Measurements from ENCODE around the gene FTCDNL1.

FTCDNL1 gene

DNA sequence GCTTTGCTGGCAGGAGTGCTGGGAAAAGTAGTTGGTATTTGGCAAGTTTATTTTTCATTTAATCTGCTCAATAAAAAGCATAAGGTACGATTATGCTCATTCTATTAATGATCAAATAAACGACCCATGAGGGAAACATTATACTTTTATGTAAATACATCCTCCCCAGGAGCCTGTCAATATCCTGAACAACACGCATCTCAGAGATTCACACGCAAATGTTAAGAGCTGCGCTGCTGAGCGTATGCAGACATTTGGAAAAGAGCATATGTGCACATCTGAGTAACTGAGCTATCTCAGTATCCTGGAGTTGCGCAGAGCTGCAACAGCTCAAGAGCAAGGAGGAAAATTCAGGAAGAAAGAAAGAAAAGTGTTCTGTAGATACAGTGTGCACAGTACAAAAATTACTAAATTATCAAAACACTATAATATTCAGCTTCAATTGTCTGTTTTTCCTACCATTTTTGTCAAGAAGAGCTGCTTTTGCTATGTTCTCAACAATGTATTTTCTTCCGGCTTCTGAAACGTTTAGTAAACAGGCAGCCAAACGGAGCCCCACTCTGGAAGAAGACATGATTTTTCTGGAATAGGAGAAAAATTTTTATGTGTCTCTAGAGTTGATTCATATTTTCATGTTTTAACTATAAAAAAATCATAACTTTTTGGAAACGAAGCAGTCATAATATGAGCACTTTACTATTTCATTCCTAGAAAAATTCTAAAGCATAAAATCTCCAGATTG, 2.4 kb downstream of the FTCDNL1 start:
- DNase-seq (ENCODE audit: low read depth): no peak
- H3K4me3 ChIP-seq (ENCODE audit: control insufficient read depth, low read depth, low read length): no peak overlapping the region
- TF ChIP-seq, protein P1, sequence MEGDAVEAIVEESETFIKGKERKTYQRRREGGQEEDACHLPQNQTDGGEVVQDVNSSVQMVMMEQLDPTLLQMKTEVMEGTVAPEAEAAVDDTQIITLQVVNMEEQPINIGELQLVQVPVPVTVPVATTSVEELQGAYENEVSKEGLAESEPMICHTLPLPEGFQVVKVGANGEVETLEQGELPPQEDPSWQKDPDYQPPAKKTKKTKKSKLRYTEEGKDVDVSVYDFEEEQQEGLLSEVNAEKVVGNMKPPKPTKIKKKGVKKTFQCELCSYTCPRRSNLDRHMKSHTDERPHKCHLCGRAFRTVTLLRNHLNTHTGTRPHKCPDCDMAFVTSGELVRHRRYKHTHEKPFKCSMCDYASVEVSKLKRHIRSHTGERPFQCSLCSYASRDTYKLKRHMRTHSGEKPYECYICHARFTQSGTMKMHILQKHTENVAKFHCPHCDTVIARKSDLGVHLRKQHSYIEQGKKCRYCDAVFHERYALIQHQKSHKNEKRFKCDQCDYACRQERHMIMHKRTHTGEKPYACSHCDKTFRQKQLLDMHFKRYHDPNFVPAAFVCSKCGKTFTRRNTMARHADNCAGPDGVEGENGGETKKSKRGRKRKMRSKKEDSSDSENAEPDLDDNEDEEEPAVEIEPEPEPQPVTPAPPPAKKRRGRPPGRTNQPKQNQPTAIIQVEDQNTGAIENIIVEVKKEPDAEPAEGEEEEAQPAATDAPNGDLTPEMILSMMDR (conservative IDR thresholded peaks at IDR 0.05; ENCODE audit: control insufficient read depth, insufficient read depth, low read depth, low read length): no peak

DNA sequence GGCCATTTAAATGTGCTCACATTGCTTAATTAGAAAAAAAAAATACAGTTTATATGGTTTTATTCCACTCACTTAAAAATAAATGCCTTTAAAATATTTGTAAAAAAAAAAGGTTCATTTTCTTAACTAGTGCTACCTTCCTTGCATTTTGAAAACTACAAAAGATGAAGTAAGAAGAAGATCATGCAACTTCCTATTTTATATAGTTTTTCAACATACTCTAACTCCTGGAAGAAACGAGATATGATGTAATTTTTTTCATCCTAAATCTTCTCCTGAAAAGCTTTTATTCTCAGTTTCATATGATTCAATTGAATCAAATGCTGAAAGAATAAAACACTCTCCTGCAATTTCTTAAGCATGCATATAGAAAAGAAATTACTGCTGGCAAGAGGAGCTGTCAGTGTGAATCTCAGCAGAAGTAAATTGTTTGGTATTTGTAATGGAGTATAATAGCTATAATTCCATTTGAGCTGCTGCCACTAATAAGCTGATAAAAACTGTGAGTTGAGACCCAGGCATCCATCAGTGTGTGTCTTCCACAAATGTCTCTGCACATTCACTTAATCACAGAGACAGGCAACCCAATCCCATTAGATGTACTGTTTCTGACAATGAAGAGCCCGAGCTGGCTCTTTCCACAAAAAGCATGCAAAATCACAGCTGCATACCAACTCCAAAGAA, 3.7 kb downstream of the FTCDNL1 start:
- DNase-seq (ENCODE audit: low read depth): no peak
- TF ChIP-seq, protein P1 (conservative IDR thresholded peaks at IDR 0.05; ENCODE audit: control insufficient read depth, insufficient read depth, low read depth, low read length): no peak
- no peak overlapping the region for H3K4me3 ChIP-seq (ENCODE audit: control insufficient read depth, low read depth, low read length)

DNA sequence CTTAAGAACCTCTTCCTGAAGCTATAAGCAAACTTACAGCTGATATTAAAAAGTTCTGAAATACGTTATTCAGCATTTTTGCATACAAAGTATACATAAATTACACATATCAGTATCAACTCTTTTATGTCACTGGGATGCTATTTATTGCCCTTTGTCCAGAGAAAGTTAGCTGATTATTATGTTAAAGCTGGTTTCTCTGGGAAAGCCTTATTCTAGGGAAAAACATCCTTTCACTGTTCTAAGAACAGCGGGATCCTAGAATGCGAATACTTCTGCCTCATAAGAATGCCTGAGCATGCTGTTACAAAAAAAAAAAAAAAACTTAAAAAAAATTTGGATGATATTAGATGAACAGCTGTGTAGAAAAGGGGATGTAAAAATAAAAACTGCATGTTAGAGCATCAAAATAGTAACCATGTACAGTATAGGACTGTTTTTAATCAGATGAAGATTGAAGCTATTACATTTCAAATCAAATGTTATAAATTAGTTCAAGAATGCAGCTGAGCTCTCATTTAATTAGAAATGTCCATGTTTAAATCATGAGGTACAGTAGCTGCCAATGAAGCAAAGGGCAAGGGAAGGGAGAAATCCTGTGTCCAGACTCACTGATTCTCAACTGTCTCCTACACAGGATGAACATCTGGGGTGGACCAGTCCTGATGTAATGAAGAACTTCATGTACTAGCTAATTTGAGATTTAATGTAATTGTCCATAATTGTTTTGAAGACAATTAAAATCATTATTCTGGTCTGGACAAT, 8.2 kb downstream of the FTCDNL1 start:
- DNase-seq (ENCODE audit: low read depth): no peak
- no peak overlapping the region for H3K4me3 ChIP-seq (ENCODE audit: control insufficient read depth, low read depth, low read length)
- TF ChIP-seq, protein P1 (conservative IDR thresholded peaks at IDR 0.05; ENCODE audit: control insufficient read depth, insufficient read depth, low read depth, low read length): no peak

DNA sequence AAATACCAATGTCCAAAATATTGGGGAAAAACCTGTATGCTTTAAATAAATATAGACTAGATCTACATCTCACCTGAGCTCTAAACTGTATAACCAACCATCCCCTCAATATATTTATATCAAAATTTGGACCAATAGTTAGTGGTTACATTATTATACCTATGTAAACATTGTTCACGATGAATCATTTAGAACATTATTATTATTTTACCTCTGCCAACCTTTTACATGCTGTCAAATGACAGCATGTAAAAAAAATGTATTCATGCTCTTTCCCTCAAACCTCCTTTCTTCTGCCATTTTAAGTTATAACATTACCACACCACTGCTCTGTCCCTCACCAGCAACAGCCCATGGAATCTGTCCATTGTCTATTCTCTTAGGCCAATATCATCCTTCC, 9.6 kb downstream of the FTCDNL1 start:
- TF ChIP-seq, protein P1 (conservative IDR thresholded peaks at IDR 0.05; ENCODE audit: control insufficient read depth, insufficient read depth, low read depth, low read length): no peak
- no peak for DNase-seq (ENCODE audit: low read depth)
- no peak overlapping the region for H3K4me3 ChIP-seq (ENCODE audit: control insufficient read depth, low read depth, low read length)

DNA sequence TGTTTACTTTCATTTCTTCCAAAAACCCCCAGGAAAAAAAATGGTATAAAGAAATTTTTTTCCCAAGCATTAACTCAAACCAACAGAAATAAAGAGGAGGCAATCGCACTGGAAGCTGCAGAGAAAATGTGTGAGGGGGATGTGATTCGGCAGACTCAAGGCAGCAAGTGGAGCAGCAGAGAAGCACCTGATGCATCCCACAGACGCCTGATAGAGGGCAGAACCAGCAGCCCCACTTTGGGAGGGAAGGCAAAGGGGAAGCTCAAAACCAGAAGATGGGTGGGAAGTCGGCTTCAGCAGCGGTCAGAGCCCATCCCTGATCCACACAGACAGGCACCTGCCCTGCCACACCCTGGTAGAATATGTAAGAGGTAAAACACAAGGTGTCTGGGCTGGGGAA, 12.6 kb downstream of the FTCDNL1 start:
- DNase-seq (ENCODE audit: low read depth): no peak
- TF ChIP-seq, protein P1 (conservative IDR thresholded peaks at IDR 0.05; ENCODE audit: control insufficient read depth, insufficient read depth, low read depth, low read length): no peak
- H3K4me3 ChIP-seq (ENCODE audit: control insufficient read depth, low read depth, low read length): no peak overlapping the region

DNA sequence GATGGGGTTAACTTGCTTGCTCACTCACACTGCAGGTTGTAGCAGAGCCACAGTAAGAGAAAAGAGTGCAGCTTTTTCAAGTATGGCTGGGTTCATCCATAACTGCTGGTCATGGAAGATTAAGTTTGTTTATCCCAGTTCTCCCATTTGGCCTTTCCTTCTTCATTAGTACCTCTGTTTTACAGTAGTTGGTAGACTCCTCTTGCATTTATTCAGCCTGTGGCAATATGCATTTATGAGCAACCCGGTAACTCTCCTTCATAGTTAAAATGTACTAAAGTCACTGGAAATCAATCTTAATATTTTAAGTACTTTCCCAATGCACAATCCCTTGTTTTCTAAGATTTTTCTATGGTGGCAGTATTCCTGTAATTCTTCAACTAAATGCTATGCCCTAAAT, 14.0 kb downstream of the FTCDNL1 start:
- no peak overlapping the region for H3K4me3 ChIP-seq (ENCODE audit: control insufficient read depth, low read depth, low read length)
- DNase-seq (ENCODE audit: low read depth): no peak
- TF ChIP-seq, protein P1 (conservative IDR thresholded peaks at IDR 0.05; ENCODE audit: control insufficient read depth, insufficient read depth, low read depth, low read length): no peak

Measured in fibroblast of mammary gland (primary cell).